Endodermal cell (in vitro differentiated cells): ENCODE data around the gene DNAJC19. TPM values are rescaled to one million over a fixed set of nuclear protein-coding genes. Genes with fewer than 3 reads are reported as not detected.
"Not testable (repeated sequence)": the region's sequence is repeated elsewhere in the genome, so short reads cannot be mapped to it uniquely, and the experiment has no call there.

ENCODE experiments used
- DNase-seq: peaks from one replicate; pipeline ENCODE4 v3.0.0-alpha.2; 2017
- H3K27ac ChIP-seq: 2 replicates; pipeline ENCODE4 v1.5.1; 2013; ENCODE audit warnings: mild to moderate bottlenecking, low read depth, low read length, moderate library complexity
- H3K27me3 ChIP-seq: 2 replicates; pipeline ENCODE4 v1.6.1; 2013; ENCODE audit warnings: mild to moderate bottlenecking, low read length, moderate library complexity; ENCODE audit not compliant: insufficient read depth, control insufficient read depth, poor library complexity, severe bottlenecking
- H3K36me3 ChIP-seq: 2 replicates; pipeline ENCODE4 v1.7.0; 2013; ENCODE audit warnings: mild to moderate bottlenecking, low read length, moderate library complexity; ENCODE audit not compliant: control insufficient read depth, insufficient read depth
- H3K4me1 ChIP-seq: one replicate; pipeline ENCODE4 v1.7.0; 2013; ENCODE audit warnings: low read length; ENCODE audit not compliant: control insufficient read depth, insufficient read depth
- H3K4me3 ChIP-seq: 2 replicates; pipeline ENCODE4 v1.5.1; 2013; ENCODE audit warnings: mild to moderate bottlenecking, low read length, moderate library complexity
- H3K9ac ChIP-seq: 2 replicates; pipeline ENCODE4 v1.6.1; 2013; ENCODE audit warnings: mild to moderate bottlenecking, low read length, moderate library complexity; ENCODE audit not compliant: poor library complexity, severe bottlenecking; ENCODE audit errors: extremely low read depth
- H3K9me3 ChIP-seq: 2 replicates; pipeline ENCODE4 v1.6.1; 2013; ENCODE audit warnings: mild to moderate bottlenecking, low read length, moderate library complexity; ENCODE audit not compliant: control insufficient read depth
- H3K27ac Mint-ChIP-seq: 2 replicates; pipeline ENCODE4 v1.8.0; 2020; ENCODE audit warnings: mixed read lengths
- H3K27me3 Mint-ChIP-seq: 2 replicates; pipeline ENCODE4 v1.8.0; 2021; ENCODE audit warnings: mild to moderate bottlenecking, mixed read lengths; ENCODE audit not compliant: insufficient read depth
- H3K36me3 Mint-ChIP-seq: 2 replicates; pipeline ENCODE4 v1.8.0; 2020; ENCODE audit warnings: low read depth, mixed read lengths
- H3K4me1 Mint-ChIP-seq: 2 replicates; pipeline ENCODE4 v1.8.0; 2020; ENCODE audit warnings: mixed read lengths
- H3K4me3 Mint-ChIP-seq: 2 replicates; pipeline ENCODE4 v1.8.0; 2020; ENCODE audit warnings: mild to moderate bottlenecking, moderate library complexity, mixed read lengths
- H3K9me3 Mint-ChIP-seq: 2 replicates; pipeline ENCODE4 v1.8.0; 2020; ENCODE audit warnings: mild to moderate bottlenecking, mixed read lengths
- WGBS, 2 experiments: methylation state at CpG; one replicate each; pipeline versions ENCODE4 v1.1.5 to v1.1.7; 2013; ENCODE audit warnings: missing lambda C conversion rate in 2 of 2, mixed read lengths in 1 of 2; ENCODE audit not compliant: insufficient coverage in 1 of 2, insufficient read length in 1 of 2; 5-methylcytosine and 5-hydroxymethylcytosine counted together
- total RNA-seq, 2 donors: library from RNA; stranded (reverse); fragmentation: NEBNext Ultra II Directional in 1 of 2; extraction: Animal tissue kit (Norgen Biotek cat#: 25700) in 1 of 2; gene quantifications; 2 replicates in 1 of 2; 3 replicates in 1 of 2; pipeline ENCODE4 v1.2.1, GENCODE V29; 2021
- TF ChIP-seq, protein P1 (sequence below): fragments of 200-600 bp; sonication (generic); conservative IDR thresholded peaks from 2 replicates; pipeline ENCODE4 v1.5.0; 2021; ENCODE audit warnings: antibody characterized with exemption, mild to moderate bottlenecking

Gene DNAJC19
- total RNA-seq, 2 donors from 2014 or later: 60.1 to 70.2 TPM

GRCh38 chr3:181007262-181007661, 17.7 kb upstream of the DNAJC19 start:
- no peaks in the 10 kb centered on the region for H3K9me3 ChIP-seq
- TF ChIP-seq, protein P1, sequence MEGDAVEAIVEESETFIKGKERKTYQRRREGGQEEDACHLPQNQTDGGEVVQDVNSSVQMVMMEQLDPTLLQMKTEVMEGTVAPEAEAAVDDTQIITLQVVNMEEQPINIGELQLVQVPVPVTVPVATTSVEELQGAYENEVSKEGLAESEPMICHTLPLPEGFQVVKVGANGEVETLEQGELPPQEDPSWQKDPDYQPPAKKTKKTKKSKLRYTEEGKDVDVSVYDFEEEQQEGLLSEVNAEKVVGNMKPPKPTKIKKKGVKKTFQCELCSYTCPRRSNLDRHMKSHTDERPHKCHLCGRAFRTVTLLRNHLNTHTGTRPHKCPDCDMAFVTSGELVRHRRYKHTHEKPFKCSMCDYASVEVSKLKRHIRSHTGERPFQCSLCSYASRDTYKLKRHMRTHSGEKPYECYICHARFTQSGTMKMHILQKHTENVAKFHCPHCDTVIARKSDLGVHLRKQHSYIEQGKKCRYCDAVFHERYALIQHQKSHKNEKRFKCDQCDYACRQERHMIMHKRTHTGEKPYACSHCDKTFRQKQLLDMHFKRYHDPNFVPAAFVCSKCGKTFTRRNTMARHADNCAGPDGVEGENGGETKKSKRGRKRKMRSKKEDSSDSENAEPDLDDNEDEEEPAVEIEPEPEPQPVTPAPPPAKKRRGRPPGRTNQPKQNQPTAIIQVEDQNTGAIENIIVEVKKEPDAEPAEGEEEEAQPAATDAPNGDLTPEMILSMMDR: no peak
- H3K4me1 ChIP-seq: no peaks in the 10 kb centered on the region
- no peaks in the 10 kb centered on the region for H3K36me3 Mint-ChIP-seq
- H3K27ac Mint-ChIP-seq: no peak overlapping the region
- H3K4me1 Mint-ChIP-seq: peaks cover 4% of the 10 kb centered on the region
- no peak overlapping the region for H3K9ac ChIP-seq
- no peak overlapping the region for H3K27ac ChIP-seq
- H3K27me3 ChIP-seq: no peaks in the 10 kb centered on the region
- no peak overlapping the region for H3K4me3 ChIP-seq
- WGBS, 2 experiments: 85 to 100% methylated on average over 1 to 3 of the region's 3 CpGs
- no peak for DNase-seq
- H3K4me3 Mint-ChIP-seq: no peak overlapping the region
- no peaks in the 10 kb centered on the region for H3K27me3 Mint-ChIP-seq
- H3K36me3 ChIP-seq: no peaks in the 10 kb centered on the region
- H3K9me3 Mint-ChIP-seq: peaks cover 14% of the 10 kb centered on the region

DNA sequence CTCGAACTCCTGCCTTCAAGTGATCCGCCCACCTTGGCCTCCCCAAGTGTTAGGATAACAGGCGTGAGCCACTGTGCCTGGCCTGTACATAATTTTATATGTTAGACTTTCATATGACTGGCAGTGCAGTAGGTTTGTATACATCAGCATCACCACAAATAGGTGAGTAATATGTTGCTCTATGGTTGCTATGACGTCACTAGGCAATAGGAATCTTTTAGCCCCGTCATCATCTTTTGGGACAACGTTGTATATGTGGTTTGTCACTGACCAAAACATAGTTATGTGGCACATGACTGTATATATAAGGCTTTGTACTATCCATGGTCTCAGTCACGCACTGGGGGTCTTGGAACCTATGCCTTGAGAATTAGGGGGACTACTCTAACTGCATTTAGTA, 17.0 kb upstream of the DNAJC19 start:
- Mint-ChIP-seq H3K27me3 (peaks cover 5% of the 10 kb centered on the region), H3K4me1 (peaks cover 4% of the 10 kb centered on the region), H3K36me3 (no peaks in the 10 kb centered on the region), H3K9me3 (peaks cover 16% of the 10 kb centered on the region), H3K27ac (no peak overlapping the region), H3K4me3 (no peak overlapping the region)
- no peak overlapping the region for H3K4me3 ChIP-seq
- no peak overlapping the region for H3K27ac ChIP-seq
- no peak overlapping the region for H3K9ac ChIP-seq
- no peaks in the 10 kb centered on the region for H3K27me3 ChIP-seq
- H3K36me3 ChIP-seq: no peaks in the 10 kb centered on the region
- TF ChIP-seq, protein P1: no peak
- H3K4me1 ChIP-seq: no peaks in the 10 kb centered on the region
- WGBS, 2 experiments: 92 to 98% methylated on average over 6 to 7 of the region's 7 CpGs
- no peaks in the 10 kb centered on the region for H3K9me3 ChIP-seq
- no peak for DNase-seq

GRCh38 chr3:181003469-181003868, 13.9 kb upstream of the DNAJC19 start:
- 80 to 88% methylated on average over 1 to 2 of the region's 2 CpGs for WGBS, 2 experiments
- not testable (repeated sequence) for H3K4me3 ChIP-seq, DNase-seq, H3K36me3 ChIP-seq, H3K36me3 Mint-ChIP-seq, H3K4me1 ChIP-seq, H3K4me3 Mint-ChIP-seq, H3K27ac Mint-ChIP-seq, H3K9ac ChIP-seq, H3K4me1 Mint-ChIP-seq, H3K27ac ChIP-seq, H3K27me3 ChIP-seq, H3K9me3 ChIP-seq
- Mint-ChIP-seq H3K27me3 (peaks cover 19% of the 10 kb centered on the region), H3K9me3 (peaks cover 33% of the 10 kb centered on the region)

DNA sequence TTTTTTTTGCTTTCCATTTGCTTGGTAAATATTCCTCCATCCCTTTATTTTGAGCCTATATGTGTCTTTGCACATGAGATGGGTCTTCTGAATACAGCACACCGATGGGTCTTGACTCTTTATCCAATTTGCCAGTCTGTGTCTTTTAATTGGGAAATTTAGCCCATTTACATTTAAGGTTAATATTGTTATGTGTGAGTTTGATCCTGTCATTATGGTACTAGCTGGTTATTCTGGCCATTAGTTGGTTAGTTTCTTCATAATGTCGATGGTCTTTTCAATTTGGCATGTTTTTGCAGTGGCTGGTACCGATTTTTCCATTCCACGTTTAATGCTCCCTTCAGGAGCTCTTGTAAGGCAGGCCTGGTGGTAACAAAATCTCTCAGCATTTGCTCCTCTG, 12.8 kb upstream of the DNAJC19 start:
- H3K9ac ChIP-seq, H3K4me3 ChIP-seq, DNase-seq, H3K27ac ChIP-seq, H3K27me3 ChIP-seq, H3K4me3 Mint-ChIP-seq, H3K36me3 ChIP-seq, H3K4me1 ChIP-seq, H3K36me3 Mint-ChIP-seq, H3K27ac Mint-ChIP-seq, H3K9me3 ChIP-seq, H3K4me1 Mint-ChIP-seq: not testable (repeated sequence)
- H3K9me3 Mint-ChIP-seq: peaks cover 33% of the 10 kb centered on the region
- peaks cover 22% of the 10 kb centered on the region for H3K27me3 Mint-ChIP-seq
- 90 to 100% methylated on average over 1 to 4 of the region's 4 CpGs for WGBS, 2 experiments
